ENCODE measurements around the gene CAMLG.

Gene CAMLG

GRCh38 chr5:134724872-134725271, 13.5 kb upstream of the CAMLG start:
- no peak overlapping the region for H3K4me3 ChIP-seq (ENCODE audit: low read depth, low read length)
- DNase-seq (ENCODE audit: low read depth): no peak
- no peak for TF ChIP-seq MAX (IDR thresholded peaks at IDR 0.05; ENCODE audit: low read depth, low read length)
- no peak for TF ChIP-seq CTCF (IDR thresholded peaks at IDR 0.05; ENCODE audit: low read depth, low read length)
- TF ChIP-seq MYC (IDR thresholded peaks at IDR 0.05; ENCODE audit: low read depth, low read length): no peak
- TF ChIP-seq POLR2A (IDR thresholded peaks at IDR 0.05; ENCODE audit: extremely low read depth, insufficient read length): no peak

- peak; percentile 29 for DNase-seq (ENCODE audit: low read depth)
- H3K4me3 ChIP-seq (ENCODE audit: low read depth, low read length): no peak overlapping the region
- TF ChIP-seq MAX (IDR thresholded peaks at IDR 0.05; ENCODE audit: low read depth, low read length): no peak
- TF ChIP-seq MYC (IDR thresholded peaks at IDR 0.05; ENCODE audit: low read depth, low read length): no peak
- TF ChIP-seq CTCF (IDR thresholded peaks at IDR 0.05; ENCODE audit: low read depth, low read length): no peak
- TF ChIP-seq POLR2A (IDR thresholded peaks at IDR 0.05; ENCODE audit: extremely low read depth, insufficient read length): no peak
Measured at GRCh38 chr5:134732819-134733218, 5.5 kb upstream of the CAMLG start.

- H3K4me3 ChIP-seq (ENCODE audit: low read depth, low read length): no peak overlapping the region
- TF ChIP-seq POLR2A (IDR thresholded peaks at IDR 0.05; ENCODE audit: extremely low read depth, insufficient read length) (no peak), CTCF (IDR thresholded peaks at IDR 0.05; ENCODE audit: low read depth, low read length) (no peak), MAX (IDR thresholded peaks at IDR 0.05; ENCODE audit: low read depth, low read length) (no peak), MYC (IDR thresholded peaks at IDR 0.05; ENCODE audit: low read depth, low read length) (no peak)
- DNase-seq (ENCODE audit: low read depth): peak; percentile 49
Measured at GRCh38 chr5:134735243-134735642, 3.1 kb upstream of the CAMLG start.

GRCh38 chr5:134736173-134736812, 2.1 kb upstream of the CAMLG start:
- DNase-seq (ENCODE audit: low read depth): peak; percentile 58
- H3K4me3 ChIP-seq (ENCODE audit: low read depth, low read length): no peak overlapping the region
- TF ChIP-seq CTCF (IDR thresholded peaks at IDR 0.05; ENCODE audit: low read depth, low read length) (no peak), POLR2A (IDR thresholded peaks at IDR 0.05; ENCODE audit: extremely low read depth, insufficient read length) (no peak), MAX (IDR thresholded peaks at IDR 0.05; ENCODE audit: low read depth, low read length) (no peak), MYC (IDR thresholded peaks at IDR 0.05; ENCODE audit: low read depth, low read length) (no peak)

- H3K4me3 ChIP-seq (ENCODE audit: low read depth, low read length): peak overlapping the region; percentile 90
- DNase-seq (ENCODE audit: low read depth): peak; percentile 69
- TF ChIP-seq MYC (IDR thresholded peaks at IDR 0.05; ENCODE audit: low read depth, low read length) (no peak), CTCF (IDR thresholded peaks at IDR 0.05; ENCODE audit: low read depth, low read length) (peak; percentile 18)
Measured at GRCh38 chr5:134738963-134739661, 764 bp downstream of the CAMLG start.
